SK-N-SH (cell line): ENCODE data around the gene PSMD8. TPM values are rescaled to one million over a fixed set of nuclear protein-coding genes. Genes with fewer than 3 reads are reported as not detected.

Experiments
- CTCF ChIA-PET: fragments of 300-600, 350-600 bp; formaldehyde crosslinking; extraction: SDS; loops from one replicate; lab custom pipeline; 2021; lab: Yijun Ruan, JAX
- POLR2A ChIA-PET: fragments of 350-600 bp; sonication (Branson Sonifier 250); formaldehyde crosslinking; extraction: SDS; loops from one replicate; lab custom pipeline; 2020; ENCODE audit warnings: antibody characterized with exemption, inconsistent platforms; lab: Yijun Ruan, JAX
- DNase-seq: peaks from one replicate; pipeline ENCODE4 v3.0.0; 2012
- H2AFZ ChIP-seq: fragments of 200-600 bp; sonication (generic); 2 replicates; pipeline ENCODE4 v1.8.1; 2016; ENCODE audit warnings: antibody characterized with exemption, mild to moderate bottlenecking, low read depth
- H3F3A ChIP-seq: fragments of 200-600 bp; sonication (generic); replicated peaks from 2 replicates; pipeline ENCODE3; 2016; ENCODE audit warnings: antibody characterized with exemption, mild to moderate bottlenecking; ENCODE audit not compliant: insufficient read depth
- H3K27ac ChIP-seq, 2 experiments: fragments of 200-500 bp in 1 of 2; fragments of 200-600 bp in 1 of 2; sonication (Bioruptor generic) in 1 of 2; sonication (generic), shearing (Covaris generic) in 1 of 2; 2 replicates each; pipeline versions ENCODE4 v1.5.1 to v1.6.1; 2014 to 2016; ENCODE audit warnings: low read depth in 2 of 2, inconsistent platforms in 1 of 2, low read length in 1 of 2, mild to moderate bottlenecking in 1 of 2, mixed read lengths in 1 of 2
- H3K27me3 ChIP-seq: fragments of 200-600 bp; sonication (generic), shearing (Covaris generic); 2 replicates; pipeline ENCODE4 v1.6.1; 2016; ENCODE audit warnings: mixed run types; ENCODE audit not compliant: insufficient read depth
- H3K36me3 ChIP-seq, 2 experiments: fragments of 200-500 bp in 1 of 2; fragments of 200-600 bp in 1 of 2; sonication (Bioruptor generic) in 1 of 2; sonication (generic) in 1 of 2; replicated peaks in 1 of 2; 2 replicates each; pipeline versions ENCODE3 to v1.5.1; 2014 to 2016; ENCODE audit warnings: low read length in 1 of 2, mild to moderate bottlenecking in 1 of 2; ENCODE audit not compliant: insufficient read depth in 2 of 2, control insufficient read depth in 1 of 2
- H3K4me1 ChIP-seq, 2 experiments: fragments of 200-500 bp in 1 of 2; fragments of 200-600 bp in 1 of 2; sonication (Bioruptor generic) in 1 of 2; sonication (generic), shearing (Covaris generic) in 1 of 2; 2 replicates each; pipeline versions ENCODE4 v1.5.1 to v1.6.1; 2014 to 2016; ENCODE audit warnings: low read depth in 1 of 2, low read length in 1 of 2, mixed run types in 1 of 2; ENCODE audit not compliant: insufficient read depth in 2 of 2, control insufficient read depth in 1 of 2
- H3K4me2 ChIP-seq: fragments of 200-600 bp; sonication (generic), shearing (Covaris generic); 2 replicates; pipeline ENCODE4 v1.6.1; 2017; ENCODE audit warnings: mixed run types
- H3K4me3 ChIP-seq, 2 experiments: fragments of 200-500 bp in 1 of 2; fragments of 200-600 bp in 1 of 2; sonication (Bioruptor generic) in 1 of 2; sonication (generic), shearing (Covaris generic) in 1 of 2; 2 replicates each; pipeline versions ENCODE4 v1.5.1 to v1.8.1; 2014 to 2016; ENCODE audit warnings: low read depth in 2 of 2, inconsistent platforms in 1 of 2, low read length in 1 of 2, mild to moderate bottlenecking in 1 of 2, mixed read lengths in 1 of 2, moderate library complexity in 1 of 2
- H3K79me2 ChIP-seq: fragments of 200-600 bp; sonication (generic); 2 replicates; pipeline ENCODE4 v1.8.1; 2017; ENCODE audit warnings: mild to moderate bottlenecking; ENCODE audit not compliant: insufficient read depth
- H3K9ac ChIP-seq: fragments of 200-600 bp; sonication (generic); 2 replicates; pipeline ENCODE4 v1.6.1; 2017; ENCODE audit warnings: mixed run types
- H3K9me2 ChIP-seq: fragments of 200-600 bp; sonication (generic); 2 replicates; pipeline ENCODE4 v1.6.1; 2017; ENCODE audit warnings: mixed run types
- H3K9me3 ChIP-seq: fragments of 200-600 bp; sonication (generic); 2 replicates; pipeline ENCODE4 v1.6.1; 2017; ENCODE audit warnings: mixed run types, mild to moderate bottlenecking, moderate library complexity
- H4K20me1 ChIP-seq: fragments of 200-600 bp; sonication (generic); 2 replicates; pipeline ENCODE4 v1.6.1; 2017; ENCODE audit warnings: mild to moderate bottlenecking, mixed run types; ENCODE audit not compliant: insufficient read depth
- CHD2 ChIP-seq: fragments of 150-350 bp; IDR thresholded peaks from 2 replicates; pipeline ENCODE4 v1.6.1; 2018; ENCODE audit warnings: low read length; ENCODE audit not compliant: partially characterized antibody
- EP300 ChIP-seq, 2 experiments: IDR thresholded peaks; 2 replicates each; pipeline versions ENCODE4 v1.4.0 to v1.6.1; 2012; ENCODE audit warnings: borderline replicate concordance in 1 of 2, low read depth in 1 of 2, low read length in 1 of 2
- FOXJ3 ChIP-seq: sonication (generic); formaldehyde crosslinking; IDR thresholded peaks from 2 replicates; pipeline ENCODE4 v1.5.1; 2020; ENCODE audit warnings: mild to moderate bottlenecking, missing genetic modification reagents
- GATA2 ChIP-seq: sonication (generic); formaldehyde crosslinking; IDR thresholded peaks from 2 replicates; pipeline ENCODE4 v1.5.0; 2020; ENCODE audit warnings: mild to moderate bottlenecking, missing genetic modification reagents
- MEF2A ChIP-seq: IDR thresholded peaks from 2 replicates; pipeline ENCODE4 v1.4.0; 2012; ENCODE audit warnings: low read depth, borderline replicate concordance
- POLR2AphosphoS5 ChIP-seq: IDR thresholded peaks from 2 replicates; pipeline ENCODE4 v1.6.1; 2012; ENCODE audit warnings: low read depth, low read length
- RAD21 ChIP-seq: IDR thresholded peaks from 2 replicates; pipeline ENCODE4 v1.6.1; 2012; ENCODE audit warnings: mild to moderate bottlenecking, low read length
- SIN3A ChIP-seq: IDR thresholded peaks from 2 replicates; pipeline ENCODE4 v1.6.1; 2012; ENCODE audit warnings: low read depth, mild to moderate bottlenecking, low read length, moderate library complexity, borderline replicate concordance
- SMC3 ChIP-seq: IDR thresholded peaks from 2 replicates; pipeline ENCODE4 v1.6.1; 2012; ENCODE audit warnings: low read depth, low read length, improper control_type of control experiment
- TAF1 ChIP-seq: IDR thresholded peaks from 2 replicates; pipeline ENCODE4 v1.6.1; 2012; ENCODE audit warnings: low read depth, mild to moderate bottlenecking, low read length, moderate library complexity, borderline replicate concordance
- WGBS: methylation state at CpG from one replicate; pipeline ENCODE4 v1.1.6; 2017; ENCODE audit warnings: low lambda C conversion rate; 5-methylcytosine and 5-hydroxymethylcytosine counted together
- polyA plus RNA-seq, 3 experiments: library from polyadenylated mRNA; depleted of rRNA; stranded (reverse); fragments of >200 nt; gene quantifications; 2 replicates each; pipeline ENCODE4 v1.2.3, GENCODE V29; 2012
- TF ChIP-seq, protein P1 (sequence below): fragments of 150-350 bp; IDR thresholded peaks from 2 replicates; pipeline ENCODE4 v1.6.1; 2016; ENCODE audit warnings: mild to moderate bottlenecking, low read depth, low read length
- TF ChIP-seq, protein P2 (sequence below): fragments of 200-600 bp; sonication (generic); IDR thresholded peaks from 2 replicates; pipeline ENCODE4 v1.6.1; 2017; ENCODE audit warnings: antibody characterized with exemption, mild to moderate bottlenecking, moderate library complexity
- TF ChIP-seq, protein P3 (sequence below): IDR thresholded peaks from 2 replicates; pipeline ENCODE4 v1.6.1; 2012; ENCODE audit warnings: mild to moderate bottlenecking, low read depth, low read length, moderate library complexity

The PSMD8 gene
- polyA plus RNA-seq, 1 of the 3 experiments (the other 2 are of a cell fraction) = 400 TPM

- Histone ChIP-seq H2AFZ (no peak overlapping the region), H3K4me1 (no peaks in the 10 kb centered on the region; a peak in 1 of 4 replicates), H3K27me3 (peaks cover 9% of the 10 kb centered on the region; the same call in 1 of the 2 replicates), H3K79me2 (no peaks in the 10 kb centered on the region), H3K9ac (no peak overlapping the region), H3F3A (no peaks in the 10 kb centered on the region), H3K4me3 (no peak overlapping the region), H3K4me2 (no peak overlapping the region), H3K9me3 (no peaks in the 10 kb centered on the region), H4K20me1 (no peaks in the 10 kb centered on the region), H3K9me2 (no peaks in the 10 kb centered on the region)
- CTCF ChIA-PET = interaction anchor here (1.0 to 1.4 kb wide), 3 partner anchors 15 to 27 kb away, joined by 3 to 5 read pairs (median 3); partner anchors contain the start of gene FAM98C
- TF ChIP-seq, protein P1, sequence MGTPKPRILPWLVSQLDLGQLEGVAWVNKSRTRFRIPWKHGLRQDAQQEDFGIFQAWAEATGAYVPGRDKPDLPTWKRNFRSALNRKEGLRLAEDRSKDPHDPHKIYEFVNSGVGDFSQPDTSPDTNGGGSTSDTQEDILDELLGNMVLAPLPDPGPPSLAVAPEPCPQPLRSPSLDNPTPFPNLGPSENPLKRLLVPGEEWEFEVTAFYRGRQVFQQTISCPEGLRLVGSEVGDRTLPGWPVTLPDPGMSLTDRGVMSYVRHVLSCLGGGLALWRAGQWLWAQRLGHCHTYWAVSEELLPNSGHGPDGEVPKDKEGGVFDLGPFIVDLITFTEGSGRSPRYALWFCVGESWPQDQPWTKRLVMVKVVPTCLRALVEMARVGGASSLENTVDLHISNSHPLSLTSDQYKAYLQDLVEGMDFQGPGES = no peak
- no peak for TF ChIP-seq CHD2
- TF ChIP-seq POLR2AphosphoS5 = no peak
- TF ChIP-seq SIN3A = no peak
- TF ChIP-seq TAF1 = no peak
- no peak for TF ChIP-seq RAD21
- TF ChIP-seq GATA2 (CRISPR knock-in tag) = no peak
- no peak for TF ChIP-seq EP300 (IDR thresholded peaks at IDR 0.05; ENCODE audit: borderline replicate concordance in 1 of 2, low read depth in 1 of 2, low read length in 1 of 2)
- TF ChIP-seq MEF2A = no peak
- TF ChIP-seq SMC3 = no peak
- no peak for TF ChIP-seq FOXJ3 (CRISPR knock-in tag)
- TF ChIP-seq, protein P2, sequence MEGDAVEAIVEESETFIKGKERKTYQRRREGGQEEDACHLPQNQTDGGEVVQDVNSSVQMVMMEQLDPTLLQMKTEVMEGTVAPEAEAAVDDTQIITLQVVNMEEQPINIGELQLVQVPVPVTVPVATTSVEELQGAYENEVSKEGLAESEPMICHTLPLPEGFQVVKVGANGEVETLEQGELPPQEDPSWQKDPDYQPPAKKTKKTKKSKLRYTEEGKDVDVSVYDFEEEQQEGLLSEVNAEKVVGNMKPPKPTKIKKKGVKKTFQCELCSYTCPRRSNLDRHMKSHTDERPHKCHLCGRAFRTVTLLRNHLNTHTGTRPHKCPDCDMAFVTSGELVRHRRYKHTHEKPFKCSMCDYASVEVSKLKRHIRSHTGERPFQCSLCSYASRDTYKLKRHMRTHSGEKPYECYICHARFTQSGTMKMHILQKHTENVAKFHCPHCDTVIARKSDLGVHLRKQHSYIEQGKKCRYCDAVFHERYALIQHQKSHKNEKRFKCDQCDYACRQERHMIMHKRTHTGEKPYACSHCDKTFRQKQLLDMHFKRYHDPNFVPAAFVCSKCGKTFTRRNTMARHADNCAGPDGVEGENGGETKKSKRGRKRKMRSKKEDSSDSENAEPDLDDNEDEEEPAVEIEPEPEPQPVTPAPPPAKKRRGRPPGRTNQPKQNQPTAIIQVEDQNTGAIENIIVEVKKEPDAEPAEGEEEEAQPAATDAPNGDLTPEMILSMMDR = no peak
- TF ChIP-seq, protein P3, sequence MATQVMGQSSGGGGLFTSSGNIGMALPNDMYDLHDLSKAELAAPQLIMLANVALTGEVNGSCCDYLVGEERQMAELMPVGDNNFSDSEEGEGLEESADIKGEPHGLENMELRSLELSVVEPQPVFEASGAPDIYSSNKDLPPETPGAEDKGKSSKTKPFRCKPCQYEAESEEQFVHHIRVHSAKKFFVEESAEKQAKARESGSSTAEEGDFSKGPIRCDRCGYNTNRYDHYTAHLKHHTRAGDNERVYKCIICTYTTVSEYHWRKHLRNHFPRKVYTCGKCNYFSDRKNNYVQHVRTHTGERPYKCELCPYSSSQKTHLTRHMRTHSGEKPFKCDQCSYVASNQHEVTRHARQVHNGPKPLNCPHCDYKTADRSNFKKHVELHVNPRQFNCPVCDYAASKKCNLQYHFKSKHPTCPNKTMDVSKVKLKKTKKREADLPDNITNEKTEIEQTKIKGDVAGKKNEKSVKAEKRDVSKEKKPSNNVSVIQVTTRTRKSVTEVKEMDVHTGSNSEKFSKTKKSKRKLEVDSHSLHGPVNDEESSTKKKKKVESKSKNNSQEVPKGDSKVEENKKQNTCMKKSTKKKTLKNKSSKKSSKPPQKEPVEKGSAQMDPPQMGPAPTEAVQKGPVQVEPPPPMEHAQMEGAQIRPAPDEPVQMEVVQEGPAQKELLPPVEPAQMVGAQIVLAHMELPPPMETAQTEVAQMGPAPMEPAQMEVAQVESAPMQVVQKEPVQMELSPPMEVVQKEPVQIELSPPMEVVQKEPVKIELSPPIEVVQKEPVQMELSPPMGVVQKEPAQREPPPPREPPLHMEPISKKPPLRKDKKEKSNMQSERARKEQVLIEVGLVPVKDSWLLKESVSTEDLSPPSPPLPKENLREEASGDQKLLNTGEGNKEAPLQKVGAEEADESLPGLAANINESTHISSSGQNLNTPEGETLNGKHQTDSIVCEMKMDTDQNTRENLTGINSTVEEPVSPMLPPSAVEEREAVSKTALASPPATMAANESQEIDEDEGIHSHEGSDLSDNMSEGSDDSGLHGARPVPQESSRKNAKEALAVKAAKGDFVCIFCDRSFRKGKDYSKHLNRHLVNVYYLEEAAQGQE = no peak
- TF ChIP-seq, all 33 proteins: peak for 0
- no peak overlapping the region for H3K27ac ChIP-seq
- WGBS = 53% methylated on average over 14 of the region's 14 CpGs
- no peak for DNase-seq
- POLR2A ChIA-PET = no interaction called here
- H3K36me3 ChIP-seq = no peaks in the 10 kb centered on the region
Observed at GRCh38 chr19:38429055-38429810, 54.9 kb downstream of the PSMD8 start.
